Adrenal gland (tissue), 5 donors: Measurements from ENCODE around the gene RIPOR3.

Experiments
- POLR2A ChIP-seq, 2 donors: fragments of 450-650 bp; IDR thresholded peaks; one replicate each; pipeline ENCODE4 v1.6.1; 2017; ENCODE audit warnings: antibody characterized with exemption in 2 of 2, mild to moderate bottlenecking in 2 of 2, moderate library complexity in 1 of 2
- TF ChIP-seq, protein P1 (sequence below), 6 experiments: fragments of 450-650 bp in 4 of 6; fragments of 200-600 bp in 2 of 6; sonication (generic) in 1 of 6; IDR thresholded peaks; 1 replicate in 5 of 6; 2 replicates in 1 of 6; pipeline versions ENCODE4 v1.5.1 to v1.8.0; 2016 to 2021; ENCODE audit warnings: antibody characterized with exemption in 6 of 6, mild to moderate bottlenecking in 2 of 6, moderate library complexity in 1 of 6
- donor health status: DM: no; HTN: no; CAD: no.

DNA sequence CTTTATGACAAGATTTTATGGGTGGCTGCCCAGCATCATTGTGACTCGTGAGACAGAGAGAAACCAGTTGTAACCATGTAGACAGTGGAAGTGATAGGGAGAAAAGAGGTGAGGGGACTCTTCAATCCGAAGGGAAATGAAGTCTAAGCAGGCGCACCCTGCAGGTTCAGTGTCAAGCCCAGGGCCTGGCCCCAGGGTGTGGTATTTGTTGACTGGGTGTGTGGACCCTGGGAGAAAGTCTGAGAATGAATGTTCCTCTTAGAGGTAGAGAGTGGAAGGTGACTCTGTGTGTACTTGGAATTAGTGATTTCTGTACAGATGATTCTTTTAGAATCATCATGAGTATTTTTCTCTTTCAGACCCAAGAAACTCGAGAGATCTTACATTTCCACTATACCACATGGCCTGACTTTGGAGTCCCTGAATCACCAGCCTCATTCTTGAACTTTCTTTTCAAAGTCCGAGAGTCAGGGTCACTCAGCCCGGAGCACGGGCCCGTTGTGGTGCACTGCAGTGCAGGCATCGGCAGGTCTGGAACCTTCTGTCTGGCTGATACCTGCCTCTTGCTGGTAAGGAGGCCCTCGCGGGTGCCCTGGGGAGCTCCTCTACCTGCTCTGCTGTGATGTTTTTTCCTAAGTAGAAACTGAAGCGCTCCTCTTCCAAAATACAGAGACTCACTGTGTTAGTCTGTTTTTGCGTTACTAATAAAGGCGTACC, 113.1 kb downstream of the RIPOR3 start:
- TF ChIP-seq, protein P1, sequence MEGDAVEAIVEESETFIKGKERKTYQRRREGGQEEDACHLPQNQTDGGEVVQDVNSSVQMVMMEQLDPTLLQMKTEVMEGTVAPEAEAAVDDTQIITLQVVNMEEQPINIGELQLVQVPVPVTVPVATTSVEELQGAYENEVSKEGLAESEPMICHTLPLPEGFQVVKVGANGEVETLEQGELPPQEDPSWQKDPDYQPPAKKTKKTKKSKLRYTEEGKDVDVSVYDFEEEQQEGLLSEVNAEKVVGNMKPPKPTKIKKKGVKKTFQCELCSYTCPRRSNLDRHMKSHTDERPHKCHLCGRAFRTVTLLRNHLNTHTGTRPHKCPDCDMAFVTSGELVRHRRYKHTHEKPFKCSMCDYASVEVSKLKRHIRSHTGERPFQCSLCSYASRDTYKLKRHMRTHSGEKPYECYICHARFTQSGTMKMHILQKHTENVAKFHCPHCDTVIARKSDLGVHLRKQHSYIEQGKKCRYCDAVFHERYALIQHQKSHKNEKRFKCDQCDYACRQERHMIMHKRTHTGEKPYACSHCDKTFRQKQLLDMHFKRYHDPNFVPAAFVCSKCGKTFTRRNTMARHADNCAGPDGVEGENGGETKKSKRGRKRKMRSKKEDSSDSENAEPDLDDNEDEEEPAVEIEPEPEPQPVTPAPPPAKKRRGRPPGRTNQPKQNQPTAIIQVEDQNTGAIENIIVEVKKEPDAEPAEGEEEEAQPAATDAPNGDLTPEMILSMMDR (IDR thresholded peaks at IDR 0.05), result no peak
- no peak for TF ChIP-seq POLR2A (IDR thresholded peaks at IDR 0.05)
